K562 (cell line): ENCODE data around the gene DEPDC1B. TPM values are rescaled to one million over a fixed set of nuclear protein-coding genes. Genes with fewer than 3 reads are reported as not detected.

Experiments used
- ATAC-seq: fragments of 200-7000 bp; cut with Tn5 transposase; 3 replicates; pipeline ENCODE4 v1.9.1; 2020; ENCODE audit warnings: moderate library complexity
- BruUV-seq: library from RNA; stranded (reverse); fragments of 400-500 nt; replicated peaks from 2 replicates; lab custom pipeline; 2021; lab: Mats Ljungman, UMichigan
- CTCF ChIA-PET: fragments of 300-600 bp; formaldehyde crosslinking; extraction: SDS; loops from one replicate; lab custom pipeline; 2021; ENCODE audit warnings: low intra/inter-chr PET ratio; lab: Yijun Ruan, JAX
- POLR2A ChIA-PET: fragments of 300-600, 350-650 bp; sonication (Branson Sonifier 250); formaldehyde crosslinking; extraction: SDS; loops from one replicate; lab custom pipeline; 2021; ENCODE audit warnings: antibody characterized with exemption, inconsistent platforms; lab: Yijun Ruan, JAX
- DNase-seq, 4 experiments: peaks; one replicate each; pipeline versions ENCODE4 v3.0.0 to v3.0.0-alpha.2; 2011 to 2018; ENCODE audit warnings: low spot score in 3 of 4, mixed read lengths in 3 of 4; ENCODE audit errors: extremely low read depth in 1 of 4
- FAIRE-seq: peaks from 2 replicates; lab custom pipeline; 2011; peaks lifted over from hg19 to GRCh38; lab: Jason Lieb, UNC
- H2AFZ ChIP-seq: 2 replicates; pipeline ENCODE4 v1.6.0; 2011; ENCODE audit warnings: low read depth, low read length, control low read depth, inconsistent platforms
- H3K27ac ChIP-seq: fragments of 200-600 bp; 3 replicates; pipeline ENCODE4 v1.8.0; 2011; ENCODE audit warnings: low read depth, mild to moderate bottlenecking, control low read depth, inconsistent platforms, low read length, moderate library complexity, mixed read lengths; ENCODE audit errors: extremely low read depth
- H3K27me3 ChIP-seq, 2 experiments: fragments of 300-600 bp in 1 of 2; 2 replicates in 1 of 2; 3 replicates in 1 of 2; pipeline versions ENCODE4 v1.6.0 to v1.8.0; 2011; ENCODE audit warnings: inconsistent platforms in 2 of 2, low read length in 2 of 2, mild to moderate bottlenecking in 1 of 2, mixed read lengths in 1 of 2, moderate library complexity in 1 of 2; ENCODE audit not compliant: control insufficient read depth in 2 of 2, insufficient read depth in 2 of 2
- H3K36me3 ChIP-seq: fragments of 300-600 bp; 3 replicates; pipeline ENCODE4 v1.8.0; 2011; ENCODE audit warnings: mild to moderate bottlenecking, low read length, inconsistent platforms; ENCODE audit not compliant: control insufficient read depth, insufficient read depth
- H3K4me1 ChIP-seq, 2 experiments: fragments of 200-600 bp in 1 of 2; replicated peaks in 1 of 2; 2 replicates in 1 of 2; 3 replicates in 1 of 2; pipeline versions ENCODE4 v1.5.1 to v1.8.0; 2011; ENCODE audit warnings: inconsistent platforms in 2 of 2, low read length in 2 of 2, mild to moderate bottlenecking in 1 of 2, mixed read lengths in 1 of 2, moderate library complexity in 1 of 2; ENCODE audit not compliant: control insufficient read depth in 2 of 2, insufficient read depth in 2 of 2
- H3K4me2 ChIP-seq: 2 replicates; pipeline ENCODE4 v1.6.1; 2011; ENCODE audit warnings: low read length, control low read depth, inconsistent platforms, mixed read lengths; ENCODE audit not compliant: insufficient read depth
- H3K4me3 ChIP-seq: fragments of 200-600 bp; sonication (generic), shearing (Covaris generic); 2 replicates; pipeline ENCODE4 v1.5.1; 2016; ENCODE audit warnings: control low read depth, inconsistent platforms
- H3K79me2 ChIP-seq: fragments of 200-600 bp; 3 replicates; pipeline ENCODE4 v1.8.0; 2011; ENCODE audit warnings: low read length, inconsistent platforms; ENCODE audit not compliant: control insufficient read depth, insufficient read depth
- H3K9ac ChIP-seq, 2 experiments: 2 replicates each; pipeline versions ENCODE4 v1.6.0 to v1.6.1; 2011; ENCODE audit warnings: low read depth in 2 of 2, low read length in 2 of 2, control low read depth in 1 of 2, inconsistent platforms in 1 of 2, mild to moderate bottlenecking in 1 of 2, mixed read lengths in 1 of 2; ENCODE audit not compliant: insufficient read depth in 1 of 2
- H3K9me1 ChIP-seq: one replicate; pipeline ENCODE4 v1.6.0; 2011; ENCODE audit warnings: inconsistent platforms, mild to moderate bottlenecking, low read length, moderate library complexity; ENCODE audit not compliant: control insufficient read depth, insufficient read depth
- H3K9me3 ChIP-seq: replicated peaks from 2 replicates; pipeline ENCODE4 v1.5.1; 2011; ENCODE audit warnings: low read depth, low read length, inconsistent platforms; ENCODE audit not compliant: control insufficient read depth, insufficient read depth
- H4K20me1 ChIP-seq: replicated peaks from 2 replicates; pipeline ENCODE4 v1.6.1; 2011; ENCODE audit warnings: low read length, inconsistent platforms, mixed read lengths; ENCODE audit not compliant: control insufficient read depth, insufficient read depth
- ADNP ChIP-seq: fragments of 200-800 bp; sonication (Bioruptor generic); IDR thresholded peaks from 2 replicates; pipeline ENCODE4 v1.6.1; 2016; ENCODE audit warnings: missing genetic modification characterization, missing compliant biosample characterization
- FOXM1 ChIP-seq, 2 experiments: fragments of 450-650 bp in 1 of 2; sonication (generic) in 1 of 2; formaldehyde crosslinking in 1 of 2; IDR thresholded peaks; 2 replicates each; pipeline versions ENCODE4 v1.6.1 to v1.9.0; 2017 to 2022; ENCODE audit warnings: low read depth in 2 of 2, mild to moderate bottlenecking in 2 of 2, missing genetic modification reagents in 1 of 2, moderate library complexity in 1 of 2
- HDGF ChIP-seq: fragments of 450-650 bp; IDR thresholded peaks from 2 replicates; pipeline ENCODE4 v1.6.1; 2016
- L3MBTL2 ChIP-seq: fragments of 450-650 bp; IDR thresholded peaks from 2 replicates; pipeline ENCODE4 v1.6.1; 2016; ENCODE audit warnings: mild to moderate bottlenecking, moderate library complexity
- PCBP1 ChIP-seq: fragments of 200-400 bp; formaldehyde crosslinking; IDR thresholded peaks from 2 replicates; pipeline ENCODE4 v1.6.1; 2018; ENCODE audit warnings: mild to moderate bottlenecking, low read depth, low read length; ENCODE audit not compliant: poor library complexity, severe bottlenecking
- RAD21 ChIP-seq, 2 experiments: fragments of 250-450 bp in 1 of 2; fragments of 450-650 bp in 1 of 2; sonication (Bioruptor Pico) in 1 of 2; formaldehyde crosslinking in 1 of 2; IDR thresholded peaks in 1 of 2; conservative IDR thresholded peaks in 1 of 2; 2 replicates each; pipeline versions ENCODE4 v1.4.0 to v1.8.0; 2020 to 2022; ENCODE audit warnings: mild to moderate bottlenecking in 2 of 2, moderate library complexity in 1 of 2
- TAF15 ChIP-seq: fragments of 200-400 bp; formaldehyde crosslinking; IDR thresholded peaks from 2 replicates; pipeline ENCODE4 v1.6.1; 2017; ENCODE audit warnings: mild to moderate bottlenecking, low read depth, low read length, moderate library complexity
- WGBS: fragments of 100-300 bp; shearing (Covaris generic); methylation state at CpG from one replicate; pipeline ENCODE4 v1.1.6; 2016; ENCODE audit warnings: low coverage, mixed read lengths; ENCODE audit not compliant: insufficient coverage; ENCODE audit errors: missing lambda C conversion rate; 5-methylcytosine and 5-hydroxymethylcytosine counted together
- in situ Hi-C: fragments of 300-500 bp; cut with MboI; formaldehyde crosslinking; loops from 4 replicates; pipeline ENCODE4 v1.15.0; 2018; ENCODE audit warnings: inconsistent platforms, mixed read lengths
- intact Hi-C: fragments of 100-400 bp; cut with micrococcal nuclease; formaldehyde crosslinking; loops from 2 replicates; pipeline ENCODE4 v1.14.2; 2022
- polyA plus RNA-seq, 8 experiments: library from polyadenylated mRNA; depleted of rRNA in 4 of 8; stranded (reverse) in 5 of 8; unstranded in 3 of 8; fragments of >200 nt; fragmentation: Nextera tagmentation in 2 of 8; fragmentation: Illumina TruSeq in 1 of 8; extraction: Ambion mirVana in 2 of 8; extraction: Trizol in 1 of 8; gene quantifications; 2 replicates each; pipeline versions ENCODE4 v1.2.1 to v1.2.3, GENCODE V29; 2011 to 2014; ENCODE audit warnings: inconsistent platforms in 1 of 8, missing spikeins in 1 of 8
- total RNA-seq, 7 experiments: library from RNA; depleted of rRNA in 6 of 7; stranded (reverse); fragments of >200 nt in 6 of 7; fragmentation: Illumina TruSeq in 2 of 7; extraction: Trizol in 2 of 7; gene quantifications; 2 replicates each; pipeline versions ENCODE4 v1.2.1 to v1.2.3, GENCODE V29; 2011 to 2021; ENCODE audit warnings: low replicate concordance in 1 of 7
- TF ChIP-seq, protein P1 (sequence below): fragments of 450-650 bp; formaldehyde crosslinking; IDR thresholded peaks from 2 replicates; pipeline ENCODE4 v1.4.0; 2020; ENCODE audit warnings: mild to moderate bottlenecking, mixed read lengths
- TF ChIP-seq, protein P2 (sequence below): IDR thresholded peaks from 2 replicates; pipeline ENCODE4 v1.6.1; 2016; ENCODE audit warnings: missing genetic modification characterization, missing compliant biosample characterization
- TF ChIP-seq, protein P3 (sequence below), 3 experiments: IDR thresholded peaks in 2 of 3; conservative IDR thresholded peaks in 1 of 3; 2 replicates each; pipeline ENCODE4 v1.5.1; 2011 to 2012; ENCODE audit warnings: low read length in 3 of 3, mild to moderate bottlenecking in 3 of 3, control low read depth in 2 of 3, improper control_type of control experiment in 1 of 3, inconsistent platforms in 1 of 3, low read depth in 1 of 3, mixed read lengths in 1 of 3, moderate library complexity in 1 of 3; ENCODE audit not compliant: insufficient read depth in 2 of 3
- TF ChIP-seq, protein P4 (sequence below): sonication (generic); formaldehyde crosslinking; IDR thresholded peaks from 2 replicates; pipeline ENCODE4 v1.8.0; 2023; ENCODE audit warnings: mild to moderate bottlenecking, missing genetic modification reagents

DEPDC1B gene
- total and polyA plus RNA-seq, 9 of the 15 experiments (the other 6 are each of a cell fraction or from before 2014, with no cell fraction given) = 36.0 to 67.2 (median 44.5) TPM

DNA sequence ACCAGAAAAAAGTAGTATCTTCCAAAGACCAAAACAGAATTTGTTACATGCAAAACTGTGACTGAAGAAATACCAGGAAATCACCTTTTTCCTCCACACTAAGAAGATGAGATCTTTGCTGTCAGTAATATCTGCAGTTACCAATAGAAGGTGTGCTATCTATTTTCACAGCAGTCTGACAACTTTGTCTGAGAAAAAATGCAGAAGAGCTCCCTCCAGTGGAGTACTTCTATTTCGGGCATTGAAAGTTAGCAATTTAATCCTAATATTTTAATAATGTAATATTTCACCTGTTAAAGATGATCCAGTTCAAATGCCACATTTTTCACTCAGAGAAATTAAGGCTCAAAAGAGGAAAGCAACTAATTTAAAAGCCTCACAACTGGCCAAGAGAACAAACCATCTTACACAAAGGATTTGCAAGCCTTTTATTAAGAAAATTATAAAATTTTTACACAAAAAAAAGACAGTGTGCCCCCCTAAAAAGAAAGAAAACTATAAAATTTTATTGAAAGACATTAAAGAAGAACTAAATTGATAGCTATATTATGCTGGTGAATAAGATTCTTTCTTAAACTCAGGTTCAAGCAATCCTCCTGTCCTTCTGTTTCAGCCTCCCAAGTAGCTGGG, 50.6 kb downstream of the DEPDC1B start:
- no TSS peak for BruUV-seq
- Histone ChIP-seq H3K4me2 (no peak overlapping the region), H3K36me3 (peaks cover 11% of the 10 kb centered on the region; the same call in 1 of the 3 replicates), H3K9me3 (no peaks in the 10 kb centered on the region), H3K27ac (no peak overlapping the region), H3K79me2 (no peaks in the 10 kb centered on the region), H3K4me1 (no peaks in the 10 kb centered on the region; a peak in 1 of 5 replicates), H4K20me1 (no peaks in the 10 kb centered on the region), H3K27me3 (no peaks in the 10 kb centered on the region), H3K4me3 (no peak overlapping the region), H3K9me1 (no peaks in the 10 kb centered on the region), H2AFZ (no peak overlapping the region), H3K9ac (no peak overlapping the region)
- FAIRE-seq (no peak), ATAC-seq (peak; percentile 70), DNase-seq (peak in 2 of 4 experiments; percentile 18 to 37)
- intact Hi-C loops (loop anchor here (5.0 kb wide), 1 partner anchor 837 kb away; no protein-coding TSS in a partner anchor), in situ Hi-C loops (no loop called here)
- ChIA-PET CTCF (no interaction called here), POLR2A (interaction anchor here (1.0 to 1.5 kb wide), 2 partner anchors 8 to 29 kb away, joined by 3 read pairs; no protein-coding TSS in a partner anchor)
- WGBS = 44% methylated on average over 1 of the region's 1 CpG
- TF ChIP-seq RAD21 (CRISPR knock-in tag; conservative IDR thresholded peaks at IDR 0.05 in 1 of 2, IDR thresholded peaks at IDR 0.05 in 1 of 2) = peak; percentile 26 to 51; a peak in 2 of 4 replicates
- no peak for TF ChIP-seq L3MBTL2
- TF ChIP-seq, protein P1, sequence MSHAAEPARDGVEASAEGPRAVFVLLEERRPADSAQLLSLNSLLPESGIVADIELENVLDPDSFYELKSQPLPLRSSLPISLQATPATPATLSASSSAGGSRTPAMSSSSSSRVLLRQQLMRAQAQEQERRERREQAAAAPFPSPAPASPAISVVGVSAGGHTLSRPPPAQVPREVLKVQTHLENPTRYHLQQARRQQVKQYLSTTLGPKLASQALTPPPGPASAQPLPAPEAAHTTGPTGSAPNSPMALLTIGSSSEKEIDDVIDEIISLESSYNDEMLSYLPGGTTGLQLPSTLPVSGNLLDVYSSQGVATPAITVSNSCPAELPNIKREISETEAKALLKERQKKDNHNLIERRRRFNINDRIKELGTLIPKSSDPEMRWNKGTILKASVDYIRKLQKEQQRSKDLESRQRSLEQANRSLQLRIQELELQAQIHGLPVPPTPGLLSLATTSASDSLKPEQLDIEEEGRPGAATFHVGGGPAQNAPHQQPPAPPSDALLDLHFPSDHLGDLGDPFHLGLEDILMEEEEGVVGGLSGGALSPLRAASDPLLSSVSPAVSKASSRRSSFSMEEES (CRISPR knock-in tag) = no peak
- TF ChIP-seq PCBP1 = no peak
- TF ChIP-seq, protein P2, sequence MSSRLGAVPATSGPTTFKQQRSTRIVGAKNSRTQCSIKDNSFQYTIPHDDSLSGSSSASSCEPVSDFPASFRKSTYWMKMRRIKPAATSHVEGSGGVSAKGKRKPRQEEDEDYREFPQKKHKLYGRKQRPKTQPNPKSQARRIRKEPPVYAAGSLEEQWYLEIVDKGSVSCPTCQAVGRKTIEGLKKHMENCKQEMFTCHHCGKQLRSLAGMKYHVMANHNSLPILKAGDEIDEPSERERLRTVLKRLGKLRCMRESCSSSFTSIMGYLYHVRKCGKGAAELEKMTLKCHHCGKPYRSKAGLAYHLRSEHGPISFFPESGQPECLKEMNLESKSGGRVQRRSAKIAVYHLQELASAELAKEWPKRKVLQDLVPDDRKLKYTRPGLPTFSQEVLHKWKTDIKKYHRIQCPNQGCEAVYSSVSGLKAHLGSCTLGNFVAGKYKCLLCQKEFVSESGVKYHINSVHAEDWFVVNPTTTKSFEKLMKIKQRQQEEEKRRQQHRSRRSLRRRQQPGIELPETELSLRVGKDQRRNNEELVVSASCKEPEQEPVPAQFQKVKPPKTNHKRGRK (tag) = no peak
- TF ChIP-seq HDGF = no peak
- TF ChIP-seq TAF15 = no peak
- TF ChIP-seq FOXM1 (IDR thresholded peaks at IDR 0.05; ENCODE audit: low read depth) = no peak
- no peak for TF ChIP-seq FOXM1 (CRISPR knock-in tag; IDR thresholded peaks at IDR 0.05; ENCODE audit: low read depth)
- TF ChIP-seq ADNP = no peak
- TF ChIP-seq, protein P3, sequence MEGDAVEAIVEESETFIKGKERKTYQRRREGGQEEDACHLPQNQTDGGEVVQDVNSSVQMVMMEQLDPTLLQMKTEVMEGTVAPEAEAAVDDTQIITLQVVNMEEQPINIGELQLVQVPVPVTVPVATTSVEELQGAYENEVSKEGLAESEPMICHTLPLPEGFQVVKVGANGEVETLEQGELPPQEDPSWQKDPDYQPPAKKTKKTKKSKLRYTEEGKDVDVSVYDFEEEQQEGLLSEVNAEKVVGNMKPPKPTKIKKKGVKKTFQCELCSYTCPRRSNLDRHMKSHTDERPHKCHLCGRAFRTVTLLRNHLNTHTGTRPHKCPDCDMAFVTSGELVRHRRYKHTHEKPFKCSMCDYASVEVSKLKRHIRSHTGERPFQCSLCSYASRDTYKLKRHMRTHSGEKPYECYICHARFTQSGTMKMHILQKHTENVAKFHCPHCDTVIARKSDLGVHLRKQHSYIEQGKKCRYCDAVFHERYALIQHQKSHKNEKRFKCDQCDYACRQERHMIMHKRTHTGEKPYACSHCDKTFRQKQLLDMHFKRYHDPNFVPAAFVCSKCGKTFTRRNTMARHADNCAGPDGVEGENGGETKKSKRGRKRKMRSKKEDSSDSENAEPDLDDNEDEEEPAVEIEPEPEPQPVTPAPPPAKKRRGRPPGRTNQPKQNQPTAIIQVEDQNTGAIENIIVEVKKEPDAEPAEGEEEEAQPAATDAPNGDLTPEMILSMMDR (IDR thresholded peaks at IDR 0.05 in 2 of 3, conservative IDR thresholded peaks at IDR 0.05 in 1 of 3; ENCODE audit: insufficient read depth in 2 of 3, low read depth in 1 of 3, low read length in 3 of 3) = peak; percentile 53 to 73 (median 71)
- TF ChIP-seq, protein P4, sequence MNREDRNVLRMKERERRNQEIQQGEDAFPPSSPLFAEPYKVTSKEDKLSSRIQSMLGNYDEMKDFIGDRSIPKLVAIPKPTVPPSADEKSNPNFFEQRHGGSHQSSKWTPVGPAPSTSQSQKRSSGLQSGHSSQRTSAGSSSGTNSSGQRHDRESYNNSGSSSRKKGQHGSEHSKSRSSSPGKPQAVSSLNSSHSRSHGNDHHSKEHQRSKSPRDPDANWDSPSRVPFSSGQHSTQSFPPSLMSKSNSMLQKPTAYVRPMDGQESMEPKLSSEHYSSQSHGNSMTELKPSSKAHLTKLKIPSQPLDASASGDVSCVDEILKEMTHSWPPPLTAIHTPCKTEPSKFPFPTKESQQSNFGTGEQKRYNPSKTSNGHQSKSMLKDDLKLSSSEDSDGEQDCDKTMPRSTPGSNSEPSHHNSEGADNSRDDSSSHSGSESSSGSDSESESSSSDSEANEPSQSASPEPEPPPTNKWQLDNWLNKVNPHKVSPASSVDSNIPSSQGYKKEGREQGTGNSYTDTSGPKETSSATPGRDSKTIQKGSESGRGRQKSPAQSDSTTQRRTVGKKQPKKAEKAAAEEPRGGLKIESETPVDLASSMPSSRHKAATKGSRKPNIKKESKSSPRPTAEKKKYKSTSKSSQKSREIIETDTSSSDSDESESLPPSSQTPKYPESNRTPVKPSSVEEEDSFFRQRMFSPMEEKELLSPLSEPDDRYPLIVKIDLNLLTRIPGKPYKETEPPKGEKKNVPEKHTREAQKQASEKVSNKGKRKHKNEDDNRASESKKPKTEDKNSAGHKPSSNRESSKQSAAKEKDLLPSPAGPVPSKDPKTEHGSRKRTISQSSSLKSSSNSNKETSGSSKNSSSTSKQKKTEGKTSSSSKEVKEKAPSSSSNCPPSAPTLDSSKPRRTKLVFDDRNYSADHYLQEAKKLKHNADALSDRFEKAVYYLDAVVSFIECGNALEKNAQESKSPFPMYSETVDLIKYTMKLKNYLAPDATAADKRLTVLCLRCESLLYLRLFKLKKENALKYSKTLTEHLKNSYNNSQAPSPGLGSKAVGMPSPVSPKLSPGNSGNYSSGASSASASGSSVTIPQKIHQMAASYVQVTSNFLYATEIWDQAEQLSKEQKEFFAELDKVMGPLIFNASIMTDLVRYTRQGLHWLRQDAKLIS (CRISPR knock-in tag) = no peak
